Measurements from ENCODE around the gene PRDX6. TPM values are rescaled to one million over a fixed set of nuclear protein-coding genes. Genes with fewer than 3 reads are reported as not detected.
A peak's percentile ranks its signal among the peaks of the same experiment; 100 is the strongest.
"Not testable (repeated sequence)": the region's sequence is repeated elsewhere in the genome, so short reads cannot be mapped to it uniquely, and the experiment has no call there.

PRDX6 gene
- polyA plus RNA-seq, 4 donors = 125 to 233 (median 200) TPM

- no peak overlapping the region for H3K4me3 ChIP-seq (ENCODE audit: low read depth in 1 of 3, low read length in 3 of 3)
- 87 to 98% (median 96%) methylated on average over 1 of the region's 1 CpG for WGBS, 3 donors
- peaks cover 8 to 26% (median 15%) of the 10 kb centered on the region in 3 donors for H3K36me3 ChIP-seq (ENCODE audit: control insufficient read depth in 3 of 3, insufficient read depth in 2 of 3, low read depth in 1 of 3, low read length in 3 of 3)
- H3K9me3 ChIP-seq (ENCODE audit: control insufficient read depth in 2 of 2, insufficient read depth in 1 of 2, low read depth in 1 of 2, low read length in 1 of 2) = no peaks in the 10 kb centered on the region
- no peak for FAIRE-seq
- DNase-seq = peak in 1 of 2 donors; percentile 36
- no peaks in the 10 kb centered on the region for H3K27me3 ChIP-seq (ENCODE audit: control insufficient read depth in 3 of 3, insufficient read depth in 3 of 3, low read length in 3 of 3)
- no peak overlapping the region for H3K27ac ChIP-seq (ENCODE audit: low read depth in 1 of 3, low read length in 2 of 3)
- H3K4me1 ChIP-seq (ENCODE audit: control insufficient read depth in 3 of 3, insufficient read depth in 2 of 3, low read depth in 1 of 3, low read length in 2 of 3) = peaks cover 0 to 12% (median 3%) of the 10 kb centered on the region in 3 donors
These were observed 4.1 kb downstream of the PRDX6 start for GRCh38 chr1:173481195-173481772.

GRCh38 chr1:173482683-173483082, 5.5 kb downstream of the PRDX6 start:
- FAIRE-seq (no peak), DNase-seq (no peak)
- peaks cover 12 to 35% (median 19%) of the 10 kb centered on the region in 3 donors for H3K36me3 ChIP-seq (ENCODE audit: control insufficient read depth in 3 of 3, insufficient read depth in 2 of 3, low read depth in 1 of 3, low read length in 3 of 3)
- peaks cover 0 to 11% (median 3%) of the 10 kb centered on the region in 3 donors for H3K4me1 ChIP-seq (ENCODE audit: control insufficient read depth in 3 of 3, insufficient read depth in 2 of 3, low read depth in 1 of 3, low read length in 2 of 3)
- no peaks in the 10 kb centered on the region for H3K9me3 ChIP-seq (ENCODE audit: control insufficient read depth in 2 of 2, insufficient read depth in 1 of 2, low read depth in 1 of 2, low read length in 1 of 2)
- 82 to 94% (median 83%) methylated on average over 1 of the region's 1 CpG for WGBS, 3 donors
- H3K4me3 ChIP-seq (ENCODE audit: low read depth in 1 of 3, low read length in 3 of 3) = no peak overlapping the region
- H3K27me3 ChIP-seq (ENCODE audit: control insufficient read depth in 3 of 3, insufficient read depth in 3 of 3, low read length in 3 of 3) = no peaks in the 10 kb centered on the region
- H3K27ac ChIP-seq (ENCODE audit: low read depth in 1 of 3, low read length in 2 of 3) = no peak overlapping the region

- Histone ChIP-seq H3K36me3 (ENCODE audit: control insufficient read depth in 3 of 3, insufficient read depth in 2 of 3, low read depth in 1 of 3, low read length in 3 of 3) (peaks cover 19 to 37% (median 20%) of the 10 kb centered on the region in 3 donors), H3K27ac (ENCODE audit: low read depth in 1 of 3, low read length in 2 of 3) (no peak overlapping the region), H3K9me3 (ENCODE audit: control insufficient read depth in 2 of 2, insufficient read depth in 1 of 2, low read depth in 1 of 2, low read length in 1 of 2) (no peaks in the 10 kb centered on the region), H3K4me1 (ENCODE audit: control insufficient read depth in 3 of 3, insufficient read depth in 2 of 3, low read depth in 1 of 3, low read length in 2 of 3) (peaks cover 0 to 3% (median 0%) of the 10 kb centered on the region in 3 donors), H3K4me3 (ENCODE audit: low read depth in 1 of 3, low read length in 3 of 3) (no peak overlapping the region), H3K27me3 (ENCODE audit: control insufficient read depth in 3 of 3, insufficient read depth in 3 of 3, low read length in 3 of 3) (no peaks in the 10 kb centered on the region)
- FAIRE-seq (no peak), DNase-seq (no peak)
- 90 to 98% (median 92%) methylated on average over 2 of the region's 2 CpGs for WGBS, 3 donors
These were observed 7.1 kb downstream of the PRDX6 start for GRCh38 chr1:173484276-173484675.

GRCh38 chr1:173485401-173485800, 8.3 kb downstream of the PRDX6 start:
- no peak for FAIRE-seq
- Histone ChIP-seq H3K36me3 (ENCODE audit: control insufficient read depth in 3 of 3, insufficient read depth in 2 of 3, low read depth in 1 of 3, low read length in 3 of 3) (peaks cover 19 to 37% (median 20%) of the 10 kb centered on the region in 3 donors), H3K4me1 (ENCODE audit: control insufficient read depth in 3 of 3, insufficient read depth in 2 of 3, low read depth in 1 of 3, low read length in 2 of 3) (no peaks in the 10 kb centered on the region), H3K27ac (ENCODE audit: low read depth in 1 of 3, low read length in 2 of 3) (no peak overlapping the region), H3K4me3 (ENCODE audit: low read depth in 1 of 3, low read length in 3 of 3) (no peak overlapping the region), H3K27me3 (ENCODE audit: control insufficient read depth in 3 of 3, insufficient read depth in 3 of 3, low read length in 3 of 3) (no peaks in the 10 kb centered on the region), H3K9me3 (ENCODE audit: control insufficient read depth in 2 of 2, insufficient read depth in 1 of 2, low read depth in 1 of 2, low read length in 1 of 2) (no peaks in the 10 kb centered on the region)
- 94 to 95% (median 94%) methylated on average over 7 of the region's 7 CpGs for WGBS, 3 donors
- DNase-seq = no peak

GRCh38 chr1:173488001-173488400, 10.9 kb downstream of the PRDX6 start:
- no peaks in the 10 kb centered on the region for H3K9me3 ChIP-seq (ENCODE audit: control insufficient read depth in 2 of 2, insufficient read depth in 1 of 2, low read depth in 1 of 2, low read length in 1 of 2)
- H3K4me1 ChIP-seq (ENCODE audit: control insufficient read depth in 3 of 3, insufficient read depth in 2 of 3, low read depth in 1 of 3, low read length in 2 of 3) = no peaks in the 10 kb centered on the region
- H3K27ac ChIP-seq (ENCODE audit: low read depth in 1 of 3, low read length in 2 of 3) = no peak overlapping the region
- FAIRE-seq (no peak), DNase-seq (no peak)
- peaks cover 14 to 19% (median 16%) of the 10 kb centered on the region in 3 donors for H3K36me3 ChIP-seq (ENCODE audit: control insufficient read depth in 3 of 3, insufficient read depth in 2 of 3, low read depth in 1 of 3, low read length in 3 of 3)
- WGBS, 3 donors = 89 to 97% (median 91%) methylated on average over 2 of the region's 2 CpGs
- H3K27me3 ChIP-seq (ENCODE audit: control insufficient read depth in 3 of 3, insufficient read depth in 3 of 3, low read length in 3 of 3) = no peaks in the 10 kb centered on the region
- H3K4me3 ChIP-seq (ENCODE audit: low read depth in 1 of 3, low read length in 3 of 3) = no peak overlapping the region

- peaks cover 8 to 18% (median 16%) of the 10 kb centered on the region in 3 donors for H3K36me3 ChIP-seq (ENCODE audit: control insufficient read depth in 3 of 3, insufficient read depth in 2 of 3, low read depth in 1 of 3, low read length in 3 of 3)
- no peaks in the 10 kb centered on the region for H3K27me3 ChIP-seq (ENCODE audit: control insufficient read depth in 3 of 3, insufficient read depth in 3 of 3, low read length in 3 of 3)
- 90 to 94% (median 92%) methylated on average over 5 of the region's 5 CpGs for WGBS, 3 donors
- FAIRE-seq (no peak), DNase-seq (no peak)
- H3K27ac ChIP-seq (ENCODE audit: low read depth in 1 of 3, low read length in 2 of 3) = no peak overlapping the region
- H3K4me1 ChIP-seq (ENCODE audit: control insufficient read depth in 3 of 3, insufficient read depth in 2 of 3, low read depth in 1 of 3, low read length in 2 of 3) = no peaks in the 10 kb centered on the region
- H3K9me3 ChIP-seq (ENCODE audit: control insufficient read depth in 2 of 2, insufficient read depth in 1 of 2, low read depth in 1 of 2, low read length in 1 of 2) = peaks cover 0 to 7% of the 10 kb centered on the region in 2 donors
- H3K4me3 ChIP-seq (ENCODE audit: low read depth in 1 of 3, low read length in 3 of 3) = no peak overlapping the region
These were observed 12.0 kb downstream of the PRDX6 start for GRCh38 chr1:173489149-173489600.

GRCh38 chr1:173489929-173490328, 12.8 kb downstream of the PRDX6 start:
- no peak overlapping the region for H3K4me3 ChIP-seq (ENCODE audit: low read depth in 1 of 3, low read length in 3 of 3)
- no peak overlapping the region for H3K27ac ChIP-seq (ENCODE audit: low read depth in 1 of 3, low read length in 2 of 3)
- 94 to 99% (median 95%) methylated on average over 3 of the region's 3 CpGs for WGBS, 3 donors
- no peaks in the 10 kb centered on the region for H3K27me3 ChIP-seq (ENCODE audit: control insufficient read depth in 3 of 3, insufficient read depth in 3 of 3, low read length in 3 of 3)
- no peaks in the 10 kb centered on the region for H3K4me1 ChIP-seq (ENCODE audit: control insufficient read depth in 3 of 3, insufficient read depth in 2 of 3, low read depth in 1 of 3, low read length in 2 of 3)
- DNase-seq = no peak
- H3K36me3 ChIP-seq (ENCODE audit: control insufficient read depth in 3 of 3, insufficient read depth in 2 of 3, low read depth in 1 of 3, low read length in 3 of 3) = peaks cover 8 to 16% (median 15%) of the 10 kb centered on the region in 3 donors
- no peak for FAIRE-seq
- peaks cover 0 to 8% of the 10 kb centered on the region in 2 donors for H3K9me3 ChIP-seq (ENCODE audit: control insufficient read depth in 2 of 2, insufficient read depth in 1 of 2, low read depth in 1 of 2, low read length in 1 of 2)

GRCh38 chr1:173491508-173491907, 14.4 kb downstream of the PRDX6 start:
- 96 to 100% (median 98%) methylated on average over 2 of the region's 2 CpGs for WGBS, 3 donors
- Histone ChIP-seq H3K4me1 (ENCODE audit: control insufficient read depth in 3 of 3, insufficient read depth in 2 of 3, low read depth in 1 of 3, low read length in 2 of 3) (no peaks in the 10 kb centered on the region), H3K27me3 (ENCODE audit: control insufficient read depth in 3 of 3, insufficient read depth in 3 of 3, low read length in 3 of 3) (no peaks in the 10 kb centered on the region), H3K4me3 (ENCODE audit: low read depth in 1 of 3, low read length in 3 of 3) (no peak overlapping the region), H3K36me3 (ENCODE audit: control insufficient read depth in 3 of 3, insufficient read depth in 2 of 3, low read depth in 1 of 3, low read length in 3 of 3) (peaks cover 5 to 10% (median 10%) of the 10 kb centered on the region in 3 donors), H3K27ac (ENCODE audit: low read depth in 1 of 3, low read length in 2 of 3) (no peak overlapping the region), H3K9me3 (ENCODE audit: control insufficient read depth in 2 of 2, insufficient read depth in 1 of 2, low read depth in 1 of 2, low read length in 1 of 2) (peaks cover 0 to 12% of the 10 kb centered on the region in 2 donors)
- no peak for DNase-seq
- no peak for FAIRE-seq

- FAIRE-seq = not testable (repeated sequence)
- WGBS, 3 donors = 80 to 91% (median 90%) methylated on average over 8 of the region's 8 CpGs
- H3K9me3 ChIP-seq (ENCODE audit: control insufficient read depth in 2 of 2, insufficient read depth in 1 of 2, low read depth in 1 of 2, low read length in 1 of 2) = peaks cover 0 to 14% of the 10 kb centered on the region in 2 donors
These were observed 16.0 kb downstream of the PRDX6 start for GRCh38 chr1:173493125-173493524.

More at GRCh38 chr1:173493125-173493524, 16.0 kb downstream of the PRDX6 start:
- H3K27ac ChIP-seq (ENCODE audit: low read depth in 1 of 3, low read length in 2 of 3); H3K4me3 ChIP-seq (ENCODE audit: low read depth in 1 of 3, low read length in 3 of 3); H3K27me3 ChIP-seq (ENCODE audit: control insufficient read depth in 3 of 3, insufficient read depth in 3 of 3, low read length in 3 of 3); H3K4me1 ChIP-seq (ENCODE audit: control insufficient read depth in 3 of 3, insufficient read depth in 2 of 3, low read depth in 1 of 3, low read length in 2 of 3); DNase-seq; H3K36me3 ChIP-seq (ENCODE audit: control insufficient read depth in 3 of 3, insufficient read depth in 2 of 3, low read depth in 1 of 3, low read length in 3 of 3): not testable (repeated sequence)

All from small intestine (tissue), 7 donors.